ENCODE data around the gene SOX13.
A peak's percentile ranks its signal among the peaks of the same experiment; 100 is the strongest.

SOX13 gene

GRCh38 chr1:204154568-204155255 lies 81.8 kb downstream of the SOX13 start:
- H3K4me3 ChIP-seq (ENCODE audit: low read length): no peak overlapping the region
- TF ChIP-seq CTCF (conservative IDR thresholded peaks at IDR 0.05; ENCODE audit: low read depth, low read length): no peak
- DNase-seq (ENCODE audit: low read depth): no peak

DNA sequence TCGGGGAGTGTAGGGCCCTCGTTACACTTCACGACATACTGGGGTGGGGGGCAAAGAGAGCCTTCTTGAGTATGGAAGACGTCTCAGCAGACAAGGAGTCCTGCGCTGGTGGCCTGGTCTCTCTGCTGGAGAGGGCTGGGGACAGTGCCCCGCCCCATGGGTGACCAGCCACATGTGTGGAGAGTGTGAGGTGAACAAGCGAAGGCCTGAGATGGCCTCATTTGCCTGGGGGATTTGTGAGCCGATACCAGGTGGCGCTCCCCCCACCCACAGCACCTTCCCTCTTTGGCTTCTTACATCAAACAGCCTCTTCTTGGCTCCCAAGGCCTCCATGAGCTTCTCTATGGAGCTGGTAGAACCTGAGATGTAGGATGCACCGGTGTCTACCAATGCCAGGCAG lies 83.0 kb downstream of the SOX13 start:
- no peak for DNase-seq (ENCODE audit: low read depth)
- TF ChIP-seq CTCF (conservative IDR thresholded peaks at IDR 0.05; ENCODE audit: low read depth, low read length): no peak
- no peak overlapping the region for H3K4me3 ChIP-seq (ENCODE audit: low read length)

GRCh38 chr1:204157962-204158361 lies 85.0 kb downstream of the SOX13 start:
- TF ChIP-seq CTCF (conservative IDR thresholded peaks at IDR 0.05; ENCODE audit: low read depth, low read length): no peak
- no peak for DNase-seq (ENCODE audit: low read depth)
- no peak overlapping the region for H3K4me3 ChIP-seq (ENCODE audit: low read length)

DNA sequence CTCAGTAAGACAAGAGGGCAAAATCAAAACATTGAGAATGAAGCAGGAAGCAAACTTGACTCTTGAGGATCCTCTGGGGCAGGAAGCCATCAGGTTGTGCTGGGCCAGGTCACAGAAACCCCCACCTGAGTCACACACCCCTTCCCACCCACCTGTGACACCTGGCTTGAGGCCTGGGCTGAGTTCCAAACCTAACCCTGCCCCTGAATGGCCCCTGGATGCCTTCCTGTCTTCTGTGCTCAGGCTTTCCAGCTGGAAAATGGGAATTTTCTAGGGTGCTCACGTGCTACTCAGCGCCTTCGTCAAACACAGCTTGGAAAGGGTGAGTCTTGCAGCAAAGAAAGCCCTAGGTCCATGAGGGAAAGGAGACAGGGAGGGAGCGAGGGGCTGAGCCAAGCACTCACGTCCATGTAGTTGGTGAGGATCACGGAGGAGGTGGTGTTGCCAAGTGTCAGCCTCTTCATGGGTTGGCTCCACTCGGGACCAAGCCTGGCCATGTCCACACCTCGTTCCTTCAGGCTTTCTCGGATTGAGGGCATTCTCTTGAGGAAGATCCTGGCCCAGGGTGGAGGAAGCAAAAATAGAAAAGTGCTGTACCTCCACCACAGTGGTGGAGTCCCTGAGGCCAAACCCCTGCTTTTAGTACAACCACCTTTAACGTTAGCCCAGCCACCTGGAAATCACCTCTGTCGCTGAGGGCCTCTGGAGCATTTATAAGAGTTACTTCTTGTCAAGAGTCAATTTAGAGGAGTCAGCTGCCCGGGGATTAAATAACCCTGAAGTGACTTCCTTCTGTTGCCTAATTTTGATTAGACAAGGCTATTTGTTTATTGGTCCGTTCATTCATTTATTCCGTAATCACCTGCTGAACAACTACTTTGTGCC lies 88.9 kb downstream of the SOX13 start:
- DNase-seq (ENCODE audit: low read depth): no peak
- TF ChIP-seq CTCF (conservative IDR thresholded peaks at IDR 0.05; ENCODE audit: low read depth, low read length): no peak
- H3K4me3 ChIP-seq (ENCODE audit: low read length): no peak overlapping the region

GRCh38 chr1:204162494-204163074 lies 89.7 kb downstream of the SOX13 start:
- TF ChIP-seq CTCF (conservative IDR thresholded peaks at IDR 0.05; ENCODE audit: low read depth, low read length): peak; percentile 99
- DNase-seq (ENCODE audit: low read depth): no peak
- no peak overlapping the region for H3K4me3 ChIP-seq (ENCODE audit: low read length)

GRCh38 chr1:204166219-204166618 lies 93.3 kb downstream of the SOX13 start, which contains the start of gene REN:
REN (minus strand) TSS chr1:204166337; CDS start chr1:204166293, 44 bp downstream.
- no peak for DNase-seq (ENCODE audit: low read depth)
- no peak for TF ChIP-seq CTCF (conservative IDR thresholded peaks at IDR 0.05; ENCODE audit: low read depth, low read length)
- no peak within 1 kb of the TSS for H3K4me3 ChIP-seq (ENCODE audit: low read length)
